ENCODE measurements around the gene SPOCK1. TPM values are rescaled to one million over a fixed set of nuclear protein-coding genes. Genes with fewer than 3 reads are reported as not detected.

Gene SPOCK1
- total RNA-seq, 1 experiment from 2014 or later: 4.0 TPM

GRCh38 chr5:137415231-137415681, 83.9 kb downstream of the SPOCK1 start:
- intact Hi-C loops (cut with micrococcal nuclease; ENCODE audit: unreplicated experiment): no loop called here
- H3K9me3 ChIP-seq (ENCODE audit: low read depth, low read length, poor library complexity, severe bottlenecking): no peaks in the 10 kb centered on the region
- no peaks in the 10 kb centered on the region for H3K36me3 ChIP-seq (ENCODE audit: insufficient read depth, low read length, poor library complexity, severe bottlenecking)
- peaks cover 11% of the 10 kb centered on the region for H3K27me3 ChIP-seq (replicated peaks; ENCODE audit: insufficient read depth, low read depth, low read length, poor library complexity)
- CTCF ChIA-PET: no interaction called here
- H3K4me1 ChIP-seq (ENCODE audit: insufficient read depth, low read length, poor library complexity, severe bottlenecking): no peaks in the 10 kb centered on the region
- TF ChIP-seq, protein P1, sequence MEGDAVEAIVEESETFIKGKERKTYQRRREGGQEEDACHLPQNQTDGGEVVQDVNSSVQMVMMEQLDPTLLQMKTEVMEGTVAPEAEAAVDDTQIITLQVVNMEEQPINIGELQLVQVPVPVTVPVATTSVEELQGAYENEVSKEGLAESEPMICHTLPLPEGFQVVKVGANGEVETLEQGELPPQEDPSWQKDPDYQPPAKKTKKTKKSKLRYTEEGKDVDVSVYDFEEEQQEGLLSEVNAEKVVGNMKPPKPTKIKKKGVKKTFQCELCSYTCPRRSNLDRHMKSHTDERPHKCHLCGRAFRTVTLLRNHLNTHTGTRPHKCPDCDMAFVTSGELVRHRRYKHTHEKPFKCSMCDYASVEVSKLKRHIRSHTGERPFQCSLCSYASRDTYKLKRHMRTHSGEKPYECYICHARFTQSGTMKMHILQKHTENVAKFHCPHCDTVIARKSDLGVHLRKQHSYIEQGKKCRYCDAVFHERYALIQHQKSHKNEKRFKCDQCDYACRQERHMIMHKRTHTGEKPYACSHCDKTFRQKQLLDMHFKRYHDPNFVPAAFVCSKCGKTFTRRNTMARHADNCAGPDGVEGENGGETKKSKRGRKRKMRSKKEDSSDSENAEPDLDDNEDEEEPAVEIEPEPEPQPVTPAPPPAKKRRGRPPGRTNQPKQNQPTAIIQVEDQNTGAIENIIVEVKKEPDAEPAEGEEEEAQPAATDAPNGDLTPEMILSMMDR (conservative IDR thresholded peaks at IDR 0.05; ENCODE audit: low read depth, low read length): no peak
- no peak for TF ChIP-seq EZH2 (IDR thresholded peaks at IDR 0.05; ENCODE audit: borderline replicate concordance, low read depth, low read length, poor library complexity, severe bottlenecking)
- no peak overlapping the region for H3K27ac ChIP-seq (ENCODE audit: low read depth, low read length, poor library complexity, severe bottlenecking)
- no peak for DNase-seq (ENCODE audit: low spot score)
- BruUV-seq (replicated peaks): no TSS peak
- POLR2A ChIA-PET (ENCODE audit: low non-redundant PET): no interaction called here
- no peak overlapping the region for H3K4me3 ChIP-seq (ENCODE audit: low read depth, low read length, poor library complexity, severe bottlenecking)

DNA sequence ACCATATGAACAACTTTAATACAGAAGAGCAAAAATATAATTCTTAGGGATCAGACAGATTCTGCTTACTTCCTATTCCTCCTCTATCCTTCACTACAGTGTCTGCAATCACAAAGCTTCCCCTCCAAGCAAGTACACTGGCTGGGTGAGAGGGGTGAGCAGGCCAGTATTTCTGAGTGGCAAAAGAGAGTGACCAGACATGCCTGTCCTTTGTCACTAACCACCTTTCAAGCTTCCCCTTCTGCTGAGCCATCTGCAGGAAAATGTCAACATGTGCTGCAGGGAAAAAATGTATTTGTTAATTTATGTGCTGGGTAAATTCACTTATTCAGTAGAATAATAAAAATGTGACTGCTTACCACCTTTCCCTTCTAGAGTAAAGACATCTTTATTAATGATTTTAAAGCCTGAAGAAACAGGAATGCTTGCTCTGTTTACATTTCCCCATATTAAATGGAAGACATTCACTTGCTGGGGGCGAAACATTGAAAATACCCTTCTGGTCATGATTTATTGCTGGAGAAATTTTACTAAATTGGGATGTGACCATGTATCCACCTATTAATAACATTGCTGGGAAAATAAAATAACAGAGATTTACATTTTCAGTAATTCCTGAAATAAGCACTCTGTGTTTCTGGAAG, 84.9 kb downstream of the SPOCK1 start:
- Histone ChIP-seq H3K4me1 (ENCODE audit: insufficient read depth, low read length, poor library complexity, severe bottlenecking) (no peaks in the 10 kb centered on the region), H3K27ac (ENCODE audit: low read depth, low read length, poor library complexity, severe bottlenecking) (no peak overlapping the region), H3K4me3 (ENCODE audit: low read depth, low read length, poor library complexity, severe bottlenecking) (no peak overlapping the region), H3K9me3 (ENCODE audit: low read depth, low read length, poor library complexity, severe bottlenecking) (no peaks in the 10 kb centered on the region), H3K27me3 (replicated peaks; ENCODE audit: insufficient read depth, low read depth, low read length, poor library complexity) (peaks cover 11% of the 10 kb centered on the region), H3K36me3 (ENCODE audit: insufficient read depth, low read length, poor library complexity, severe bottlenecking) (no peaks in the 10 kb centered on the region)
- ChIA-PET POLR2A (ENCODE audit: low non-redundant PET) (no interaction called here), CTCF (no interaction called here)
- no peak for TF ChIP-seq EZH2 (IDR thresholded peaks at IDR 0.05; ENCODE audit: borderline replicate concordance, low read depth, low read length, poor library complexity, severe bottlenecking)
- TF ChIP-seq, protein P1 (conservative IDR thresholded peaks at IDR 0.05; ENCODE audit: low read depth, low read length): no peak
- no TSS peak for BruUV-seq (replicated peaks)
- intact Hi-C loops (cut with micrococcal nuclease; ENCODE audit: unreplicated experiment): no loop called here
- no peak for DNase-seq (ENCODE audit: low spot score)

- Histone ChIP-seq H3K4me3 (ENCODE audit: low read depth, low read length, poor library complexity, severe bottlenecking) (no peak overlapping the region), H3K27ac (ENCODE audit: low read depth, low read length, poor library complexity, severe bottlenecking) (no peak overlapping the region), H3K9me3 (ENCODE audit: low read depth, low read length, poor library complexity, severe bottlenecking) (no peaks in the 10 kb centered on the region), H3K27me3 (replicated peaks; ENCODE audit: insufficient read depth, low read depth, low read length, poor library complexity) (peaks cover 11% of the 10 kb centered on the region), H3K4me1 (ENCODE audit: insufficient read depth, low read length, poor library complexity, severe bottlenecking) (no peaks in the 10 kb centered on the region), H3K36me3 (ENCODE audit: insufficient read depth, low read length, poor library complexity, severe bottlenecking) (no peaks in the 10 kb centered on the region)
- POLR2A ChIA-PET (ENCODE audit: low non-redundant PET): no interaction called here
- BruUV-seq (replicated peaks): no TSS peak
- intact Hi-C loops (cut with micrococcal nuclease; ENCODE audit: unreplicated experiment): no loop called here
- TF ChIP-seq, protein P1 (conservative IDR thresholded peaks at IDR 0.05; ENCODE audit: low read depth, low read length): no peak
- no peak for TF ChIP-seq EZH2 (IDR thresholded peaks at IDR 0.05; ENCODE audit: borderline replicate concordance, low read depth, low read length, poor library complexity, severe bottlenecking)
- DNase-seq (ENCODE audit: low spot score): no peak
- CTCF ChIA-PET: no interaction called here
Observed at GRCh38 chr5:137412136-137412535, 87.0 kb downstream of the SPOCK1 start.

Measured in A673 (cell line).